HepG2 (cell line): Measurements from ENCODE around the gene CNTF. TPM values are rescaled to one million over a fixed set of nuclear protein-coding genes. Genes with fewer than 3 reads are reported as not detected.

Experiments
- ATAC-seq: fragments of 200-7000 bp; cut with Tn5 transposase; 3 replicates; pipeline ENCODE4 v1.9.1; 2020; ENCODE audit warnings: mild to moderate bottlenecking, moderate library complexity
- BruUV-seq: library from RNA; stranded (reverse); fragments of 400-500 nt; replicated peaks from 2 replicates; lab custom pipeline; 2021; lab: Mats Ljungman, UMichigan
- CTCF ChIA-PET: fragments of 300-600 bp; formaldehyde crosslinking; extraction: SDS; loops from one replicate; lab custom pipeline; 2021; ENCODE audit warnings: low total read pairs, inconsistent platforms, low intra/inter-chr PET ratio; lab: Yijun Ruan, JAX
- POLR2A ChIA-PET: fragments of 350-600 bp; sonication (Branson Sonifier 250); formaldehyde crosslinking; loops from one replicate; lab custom pipeline; 2020; ENCODE audit warnings: antibody characterized with exemption, inconsistent platforms; lab: Yijun Ruan, JAX
- DNase-seq: peaks from one replicate; pipeline ENCODE4 v3.0.0-alpha.2; 2015; ENCODE audit warnings: low spot score
- FAIRE-seq: peaks from 3 replicates; lab custom pipeline; 2011; peaks lifted over from hg19 to GRCh38; lab: Jason Lieb, UNC
- H2AFZ ChIP-seq: one replicate; pipeline ENCODE4 v1.6.1; 2011; ENCODE audit warnings: low read length, inconsistent platforms
- H3K27ac ChIP-seq: fragments of 300-600 bp; 3 replicates; pipeline ENCODE4 v1.8.0; 2011; ENCODE audit warnings: mixed run types, mild to moderate bottlenecking, mixed read lengths, low read length, inconsistent platforms; ENCODE audit not compliant: insufficient read depth; ENCODE audit errors: extremely low read length
- H3K27me3 ChIP-seq, 2 experiments: fragments of 200-600 bp in 1 of 2; 2 replicates in 1 of 2; 3 replicates in 1 of 2; pipeline versions ENCODE4 v1.6.0 to v1.8.0; 2011; ENCODE audit warnings: low read length in 2 of 2, mild to moderate bottlenecking in 2 of 2, moderate library complexity in 2 of 2, inconsistent platforms in 1 of 2; ENCODE audit not compliant: insufficient read depth in 2 of 2, control insufficient read depth in 1 of 2
- H3K36me3 ChIP-seq, 2 experiments: fragments of 200-600 bp in 1 of 2; replicated peaks in 1 of 2; 2 replicates in 1 of 2; 3 replicates in 1 of 2; pipeline versions ENCODE4 v1.5.1 to v1.8.0; 2011; ENCODE audit warnings: low read length in 2 of 2, inconsistent platforms in 1 of 2; ENCODE audit not compliant: insufficient read depth in 2 of 2, control insufficient read depth in 1 of 2
- H3K4me1 ChIP-seq: 2 replicates; pipeline ENCODE4 v1.5.1; 2012; ENCODE audit warnings: low read length, inconsistent platforms; ENCODE audit not compliant: insufficient read depth
- H3K4me2 ChIP-seq: 2 replicates; pipeline ENCODE4 v1.6.0; 2011; ENCODE audit warnings: low read depth, low read length, inconsistent platforms
- H3K4me3 ChIP-seq, 3 experiments: fragments of 200-600 bp in 1 of 3; sonication (generic), shearing (Covaris generic) in 1 of 3; replicated peaks in 1 of 3; 2 replicates each; pipeline ENCODE4 v1.5.1; 2011 to 2016; ENCODE audit warnings: low read length in 3 of 3, inconsistent platforms in 2 of 3, low read depth in 2 of 3, mild to moderate bottlenecking in 2 of 3, control low read depth in 1 of 3, mixed read lengths in 1 of 3; ENCODE audit not compliant: insufficient read depth in 1 of 3
- H3K79me2 ChIP-seq: one replicate; pipeline ENCODE4 v1.6.1; 2011; ENCODE audit warnings: low read length, inconsistent platforms; ENCODE audit not compliant: insufficient read depth
- H3K9ac ChIP-seq: 2 replicates; pipeline ENCODE4 v1.6.0; 2011; ENCODE audit warnings: mild to moderate bottlenecking, low read depth, low read length, inconsistent platforms; ENCODE audit not compliant: insufficient read depth
- H3K9me3 ChIP-seq: 2 replicates; pipeline ENCODE4 v1.5.1; 2012; ENCODE audit warnings: mild to moderate bottlenecking, low read length
- H4K20me1 ChIP-seq: 2 replicates; pipeline ENCODE4 v1.6.0; 2011; ENCODE audit warnings: inconsistent platforms, mild to moderate bottlenecking, low read length, moderate library complexity; ENCODE audit not compliant: insufficient read depth
- ETS1 ChIP-seq: sonication (generic); formaldehyde crosslinking; IDR thresholded peaks from 2 replicates; pipeline ENCODE4 v1.4.0; 2020; ENCODE audit warnings: missing genetic modification reagents
- HES4 ChIP-seq: sonication (generic); formaldehyde crosslinking; IDR thresholded peaks from 2 replicates; pipeline ENCODE4 v1.9.0; 2021; ENCODE audit warnings: mild to moderate bottlenecking, missing genetic modification reagents, borderline replicate concordance
- LBX2 ChIP-seq: sonication (generic); formaldehyde crosslinking; IDR thresholded peaks from 2 replicates; pipeline ENCODE4 v1.5.0; 2020; ENCODE audit warnings: missing genetic modification reagents, mild to moderate bottlenecking, borderline replicate concordance
- PRPF4 ChIP-seq: fragments of 200-400 bp; formaldehyde crosslinking; IDR thresholded peaks from 2 replicates; pipeline ENCODE4 v1.6.1; 2016; ENCODE audit warnings: low read length, low read depth; ENCODE audit not compliant: poor library complexity, severe bottlenecking
- TSC22D2 ChIP-seq: sonication (generic); formaldehyde crosslinking; IDR thresholded peaks from 2 replicates; pipeline ENCODE4 v1.5.1; 2020; ENCODE audit warnings: missing genetic modification reagents, mild to moderate bottlenecking, borderline replicate concordance
- ZNF546 ChIP-seq: sonication (generic); formaldehyde crosslinking; conservative IDR thresholded peaks from 2 replicates; pipeline ENCODE4 v1.8.1; 2023; ENCODE audit warnings: mild to moderate bottlenecking, missing genetic modification reagents
- ZNF652 ChIP-seq: IDR thresholded peaks from 2 replicates; pipeline ENCODE4 v1.6.1; 2016; ENCODE audit warnings: low read depth, borderline replicate concordance
- ZNF7 ChIP-seq: IDR thresholded peaks from 2 replicates; pipeline ENCODE4 v1.6.1; 2016; ENCODE audit warnings: missing biosample characterization, missing genetic modification reagents
- WGBS: methylation state at CpG from one replicate; pipeline ENCODE4 v1.1.6; 2017; ENCODE audit warnings: low lambda C conversion rate; 5-methylcytosine and 5-hydroxymethylcytosine counted together
- in situ Hi-C: cut with HindIII; loops from 2 replicates; pipeline ENCODE4 v1.10.0; 2017; ENCODE audit warnings: low pct_unique_long_range_greater_than_20kb; ENCODE audit not compliant: extremely low pct_ligation_motif_present
- intact Hi-C: fragments of 100-400 bp; cut with micrococcal nuclease; formaldehyde crosslinking; loops from one replicate; pipeline ENCODE4 v1.10.0; 2022; ENCODE audit not compliant: unreplicated experiment
- polyA plus RNA-seq, 8 experiments: library from polyadenylated mRNA; depleted of rRNA in 3 of 8; stranded (reverse) in 7 of 8; unstranded in 1 of 8; fragments of >200 nt; fragmentation: Illumina TruSeq in 4 of 8; extraction: Trizol in 4 of 8; gene quantifications; 2 replicates each; pipeline versions ENCODE4 v1.2.1 to v1.2.3, GENCODE V29; 2011 to 2016; ENCODE audit warnings: low read depth in 4 of 8, missing spikeins in 1 of 8, mixed read lengths in 1 of 8; ENCODE audit not compliant: insufficient read depth in 1 of 8
- total RNA-seq, 5 experiments: library from RNA; depleted of rRNA; stranded (reverse); fragments of >200 nt; fragmentation: Illumina TruSeq; extraction: Trizol; gene quantifications; 2 replicates each; pipeline ENCODE4 v1.2.3, GENCODE V29; 2016; ENCODE audit warnings: low read depth in 1 of 5

CNTF gene
- total and polyA plus RNA-seq, 2 of the 13 experiments (the other 11 are each of a cell fraction or from before 2014, with no cell fraction given) = 0.51 to 2.3 TPM

GRCh38 chr11:58625086-58625485, 2.6 kb downstream of the CNTF start:
- POLR2A ChIA-PET = no interaction called here
- no peak for TF ChIP-seq LBX2 (CRISPR knock-in tag)
- TF ChIP-seq HES4 = no peak
- in situ Hi-C loops (loop anchor here (10.0 kb wide), 1 partner anchor 60 kb away; no protein-coding TSS in a partner anchor), intact Hi-C loops (no loop called here)
- ATAC-seq (no peak), DNase-seq (no peak), FAIRE-seq (no peak)
- peaks cover 3 to 44% of the 10 kb centered on the region in 2 experiments for H3K36me3 ChIP-seq
- no peaks in the 10 kb centered on the region for H3K79me2 ChIP-seq
- WGBS = 94% methylated on average over 4 of the region's 4 CpGs
- CTCF ChIA-PET = no interaction called here
- H4K20me1 ChIP-seq = no peaks in the 10 kb centered on the region
- BruUV-seq = no TSS peak
- no peak overlapping the region for H3K4me3 ChIP-seq
- no peaks in the 10 kb centered on the region for H3K27me3 ChIP-seq
- no peak overlapping the region for H3K9ac ChIP-seq
- H3K4me1 ChIP-seq = no peaks in the 10 kb centered on the region
- no peak overlapping the region for H3K27ac ChIP-seq
- no peaks in the 10 kb centered on the region for H3K9me3 ChIP-seq
- no peak overlapping the region for H2AFZ ChIP-seq
- no peak overlapping the region for H3K4me2 ChIP-seq

GRCh38 chr11:58625826-58626460, 3.5 kb downstream of the CNTF start:
- Histone ChIP-seq H4K20me1 (no peaks in the 10 kb centered on the region), H3K4me3 (no peak overlapping the region), H3K9me3 (no peaks in the 10 kb centered on the region), H3K27me3 (no peaks in the 10 kb centered on the region), H2AFZ (no peak overlapping the region), H3K4me2 (no peak overlapping the region), H3K4me1 (no peaks in the 10 kb centered on the region), H3K36me3 (peaks cover 3 to 39% of the 10 kb centered on the region in 2 experiments), H3K9ac (no peak overlapping the region), H3K27ac (no peak overlapping the region), H3K79me2 (no peaks in the 10 kb centered on the region)
- intact Hi-C loops = no loop called here
- ATAC-seq (no peak), DNase-seq (no peak), FAIRE-seq (no peak)
- ChIA-PET CTCF (no interaction called here), POLR2A (no interaction called here)
- BruUV-seq = no TSS peak
- WGBS = 93% methylated on average over 4 of the region's 4 CpGs
- in situ Hi-C loops = loop anchor here (10.0 kb wide), 1 partner anchor 61 kb away; no protein-coding TSS in a partner anchor
- no peak for TF ChIP-seq ETS1 (CRISPR knock-in tag)
- TF ChIP-seq TSC22D2 = no peak
- TF ChIP-seq ZNF7 (CRISPR knock-in tag) = no peak
- no peak for TF ChIP-seq ZNF652 (CRISPR knock-in tag)
- no peak for TF ChIP-seq ZNF546 (CRISPR knock-in tag)
- TF ChIP-seq PRPF4 = no peak
